HG03064 (cell line): ENCODE data around the gene GULP1.
"Not testable (repeated sequence)": the region's sequence is repeated elsewhere in the genome, so short reads cannot be mapped to it uniquely, and the experiment has no call there.

ENCODE experiments used
- ATAC-seq: cut with Tn5 transposase; IDR thresholded peaks from one replicate; pipeline ENCODE4 v1.9.1; 2021; ENCODE audit warnings: low read depth; ENCODE audit not compliant: unreplicated experiment

The GULP1 gene, protein sequence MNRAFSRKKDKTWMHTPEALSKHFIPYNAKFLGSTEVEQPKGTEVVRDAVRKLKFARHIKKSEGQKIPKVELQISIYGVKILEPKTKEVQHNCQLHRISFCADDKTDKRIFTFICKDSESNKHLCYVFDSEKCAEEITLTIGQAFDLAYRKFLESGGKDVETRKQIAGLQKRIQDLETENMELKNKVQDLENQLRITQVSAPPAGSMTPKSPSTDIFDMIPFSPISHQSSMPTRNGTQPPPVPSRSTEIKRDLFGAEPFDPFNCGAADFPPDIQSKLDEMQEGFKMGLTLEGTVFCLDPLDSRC

DNA sequence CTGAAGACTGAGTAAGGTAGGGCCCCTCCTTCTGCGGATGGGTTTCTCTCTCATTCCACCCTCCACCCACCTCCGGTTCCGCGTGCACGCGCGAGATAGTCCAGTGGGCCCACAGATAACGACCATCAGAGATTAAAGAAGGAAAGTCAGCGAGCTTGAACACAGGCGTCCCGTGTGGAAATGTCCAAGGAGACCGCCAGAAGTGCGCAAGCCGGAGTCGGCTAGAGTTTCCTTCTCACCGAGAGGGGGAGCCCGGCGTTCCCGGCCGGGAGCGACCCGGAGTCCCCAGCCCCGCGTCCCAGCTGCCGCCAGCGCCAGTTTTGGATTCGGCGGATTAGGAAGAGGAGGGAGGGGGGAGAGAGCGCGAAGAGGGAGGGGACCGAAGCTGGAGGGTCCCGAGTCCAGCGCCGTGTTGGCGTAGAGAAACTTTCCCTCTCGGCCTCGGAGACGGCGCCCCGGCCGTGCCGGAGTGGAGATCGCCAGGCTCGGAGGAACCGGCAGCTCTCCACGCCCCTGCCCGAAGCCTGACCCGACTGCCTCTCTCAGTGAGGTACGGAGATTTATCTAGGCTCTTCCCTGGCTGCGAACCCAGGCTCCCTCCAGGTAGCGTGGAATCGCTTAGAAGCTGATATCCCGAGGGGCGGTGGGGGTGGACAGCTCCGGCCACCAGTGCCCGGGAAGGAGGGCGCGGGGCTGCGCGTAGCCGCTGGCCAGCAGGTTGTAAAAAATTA lies at the start of gene GULP1:
TSS of gene GULP1 (plus strand) at position 258 of the 731 bp plus-strand sequence. CDS start 185,829 bp downstream, outside the sequence.
- no peak for ATAC-seq

DNA sequence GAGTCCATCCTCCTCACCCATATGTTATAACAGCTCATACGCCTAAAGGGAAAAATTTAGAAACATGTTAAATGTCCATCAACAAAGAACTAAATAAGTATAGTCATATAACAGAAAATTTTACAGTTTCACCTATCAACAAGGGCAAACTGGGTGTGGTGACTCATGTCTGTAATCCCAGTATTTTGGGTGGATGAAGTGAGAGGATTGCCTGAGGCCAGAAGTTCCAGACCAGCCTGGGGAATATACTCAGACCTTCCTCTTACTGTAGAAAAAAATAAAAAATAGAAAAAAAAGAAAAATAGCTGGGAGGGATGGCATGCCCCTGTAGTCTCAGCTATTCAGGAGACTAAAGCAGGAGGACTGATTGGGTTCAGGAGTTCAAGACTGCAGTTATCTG lies 48.3 kb upstream of the GULP1 start:
- ATAC-seq = no peak

DNA sequence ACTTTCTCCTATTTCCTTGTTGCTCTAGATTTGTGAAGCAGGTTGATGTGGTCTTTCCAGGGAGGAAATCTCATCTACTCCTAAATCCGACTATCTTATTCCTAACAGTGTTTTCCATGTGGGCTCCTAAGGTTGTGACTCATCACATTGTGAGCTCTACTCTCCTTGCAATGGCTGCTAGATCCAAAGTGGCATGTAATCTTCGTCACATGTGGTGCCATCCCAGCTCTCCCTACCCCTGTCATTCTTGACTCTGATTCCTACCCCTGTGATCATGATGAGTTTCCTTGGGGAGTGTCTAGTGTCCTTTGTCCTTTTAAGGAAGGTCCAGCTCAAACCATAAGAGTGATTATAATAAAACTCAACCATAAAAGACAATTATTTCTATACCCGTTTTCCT lies 47.3 kb upstream of the GULP1 start:
- no peak for ATAC-seq

DNA sequence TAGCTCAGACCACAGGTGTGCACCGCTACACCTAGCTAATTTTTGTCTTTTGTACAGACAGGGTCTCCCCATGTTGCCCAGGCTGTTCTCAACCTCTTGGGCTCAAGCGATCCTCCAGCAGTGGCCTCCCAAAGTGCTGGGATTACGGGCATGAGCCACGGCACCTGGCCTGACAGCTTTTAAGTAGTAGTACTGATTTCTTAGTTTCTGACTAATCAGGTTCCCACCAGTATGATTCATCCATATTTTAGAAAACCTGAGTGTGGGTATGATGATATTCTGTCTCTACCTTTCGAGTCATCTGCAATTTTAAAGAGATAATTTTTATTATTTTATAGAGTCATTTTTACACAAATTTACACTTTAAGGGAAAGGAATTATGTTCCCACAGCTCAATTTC lies 46.4 kb upstream of the GULP1 start:
- ATAC-seq = no peak

DNA sequence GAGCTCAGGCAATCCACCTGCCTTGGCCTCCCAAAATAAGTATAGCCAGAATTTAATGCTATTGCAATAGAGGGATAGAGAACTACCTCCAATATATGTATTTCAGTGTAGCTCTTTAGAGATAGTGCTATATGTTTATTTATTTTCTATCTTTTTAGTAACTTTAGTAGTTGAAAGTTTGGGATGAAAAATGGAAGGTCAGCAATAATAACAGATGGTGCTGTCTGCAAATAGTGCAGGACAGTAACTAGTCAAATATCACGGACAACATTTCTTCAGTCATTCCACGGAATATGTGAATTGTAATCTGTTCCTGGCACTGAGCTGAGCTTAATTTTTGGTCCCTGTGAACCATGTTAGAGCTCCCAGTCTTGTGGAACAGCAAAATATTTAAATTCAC lies 43.2 kb upstream of the GULP1 start:
- ATAC-seq = no peak

DNA sequence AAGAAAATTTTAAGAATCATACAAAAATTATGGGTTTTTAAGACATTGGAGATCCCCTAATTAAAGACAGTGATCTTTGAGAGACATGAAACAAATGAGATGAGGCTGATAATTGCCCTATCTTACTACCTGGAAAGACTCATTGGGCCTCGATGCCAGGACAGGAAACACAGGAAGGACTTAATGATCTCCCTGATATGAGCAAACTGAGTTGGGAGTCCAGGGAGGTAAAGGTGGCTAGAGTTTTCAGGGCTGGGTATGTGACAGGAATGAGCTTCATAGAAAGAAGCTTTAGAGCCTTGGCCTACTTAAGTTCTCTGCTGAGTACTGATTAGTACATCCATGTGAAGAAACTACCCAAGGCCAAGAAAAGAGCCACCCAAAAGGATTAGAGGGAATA lies 40.6 kb upstream of the GULP1 start:
- ATAC-seq = no peak

DNA sequence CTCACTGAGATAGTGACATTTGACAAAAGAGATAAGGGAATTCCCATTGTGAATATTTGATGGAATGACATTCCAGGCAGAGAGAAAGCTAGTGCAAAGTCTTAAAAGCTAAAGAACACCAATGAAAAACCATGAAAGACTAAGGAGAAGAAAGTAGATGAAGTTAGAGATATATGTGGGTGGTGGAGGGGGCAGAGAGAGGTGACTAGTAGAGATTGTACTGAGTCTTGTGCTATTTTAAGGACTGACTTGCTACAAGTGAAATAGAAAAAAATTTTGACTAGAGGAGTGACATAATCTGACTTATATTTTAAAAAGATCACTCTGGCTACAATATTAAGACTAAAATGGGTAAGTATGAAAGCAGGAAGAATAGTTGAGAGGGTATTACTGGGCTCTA lies 35.3 kb upstream of the GULP1 start:
- ATAC-seq = no peak

DNA sequence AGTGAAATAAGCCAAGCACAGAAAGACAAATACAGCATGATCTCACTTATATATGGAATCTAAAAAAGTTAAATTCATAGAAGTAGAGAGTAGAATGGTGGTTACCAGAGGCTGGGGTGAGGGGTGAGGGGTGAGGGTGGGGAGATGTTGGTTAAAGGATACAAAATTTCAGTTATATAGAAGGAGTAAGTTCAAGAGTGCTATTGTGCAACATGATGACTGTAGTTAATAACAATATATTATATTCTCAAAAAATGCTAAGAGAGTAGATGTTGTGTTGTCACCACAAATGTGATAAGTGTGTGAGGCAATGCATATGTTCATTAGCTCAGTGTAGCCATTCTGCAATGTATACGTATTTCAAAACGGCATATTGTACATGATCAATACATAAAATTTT lies 26.4 kb upstream of the GULP1 start:
- no peak for ATAC-seq

DNA sequence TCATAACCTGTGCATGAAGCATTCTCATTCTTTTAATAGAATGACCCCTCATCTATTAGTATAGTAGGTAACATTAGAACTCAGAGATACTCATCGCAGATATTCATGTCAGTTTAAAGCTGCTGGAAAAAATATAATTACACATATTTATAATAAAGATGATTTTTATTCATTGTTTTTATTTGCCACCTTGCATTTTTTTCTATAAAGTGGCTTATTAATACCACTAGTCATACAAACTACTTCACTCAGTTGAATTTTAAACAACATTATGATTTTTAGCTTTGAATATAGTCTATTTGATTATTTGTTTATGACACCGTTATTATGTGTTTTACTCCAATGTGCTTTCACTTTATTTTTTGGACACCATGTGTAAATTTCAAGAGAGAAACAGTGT lies 23.9 kb upstream of the GULP1 start:
- ATAC-seq = no peak

DNA sequence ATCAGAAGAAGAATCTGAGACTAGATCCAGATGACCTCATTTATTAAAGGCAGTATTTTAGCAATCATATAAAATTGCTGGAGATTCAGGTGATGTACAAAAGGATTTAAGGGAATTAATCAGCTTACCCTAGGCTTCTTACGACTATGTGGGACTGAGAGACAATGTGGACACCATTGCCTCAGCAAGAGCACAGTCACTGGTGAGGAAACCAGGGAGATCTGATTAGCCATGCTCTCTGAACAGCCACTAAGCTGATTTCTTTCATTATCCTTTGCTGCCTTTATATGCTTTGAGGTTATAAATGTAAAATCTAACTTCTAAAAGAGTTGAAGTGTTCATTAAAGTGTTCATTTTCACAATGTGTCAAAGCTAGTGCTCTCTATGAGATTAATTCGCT lies 22.7 kb upstream of the GULP1 start:
- ATAC-seq = no peak

DNA sequence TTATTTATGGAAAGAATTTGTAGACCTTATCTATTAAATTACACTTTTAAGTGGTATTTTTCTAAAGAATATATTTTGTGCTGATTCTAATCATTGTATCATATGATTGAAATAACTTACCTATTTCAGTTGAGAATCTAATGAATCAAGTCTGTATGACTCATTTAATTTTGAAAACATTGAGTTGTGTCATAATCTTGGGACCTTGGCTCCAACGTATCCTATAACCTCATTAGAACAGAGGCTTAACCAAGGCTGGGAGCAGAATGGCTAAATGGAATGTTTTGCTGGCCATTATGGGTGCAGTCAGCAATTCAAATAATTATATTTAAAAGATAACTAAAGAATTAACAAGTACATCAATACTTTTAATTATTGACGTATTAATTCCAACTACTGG lies 19.6 kb upstream of the GULP1 start:
- no peak for ATAC-seq

DNA sequence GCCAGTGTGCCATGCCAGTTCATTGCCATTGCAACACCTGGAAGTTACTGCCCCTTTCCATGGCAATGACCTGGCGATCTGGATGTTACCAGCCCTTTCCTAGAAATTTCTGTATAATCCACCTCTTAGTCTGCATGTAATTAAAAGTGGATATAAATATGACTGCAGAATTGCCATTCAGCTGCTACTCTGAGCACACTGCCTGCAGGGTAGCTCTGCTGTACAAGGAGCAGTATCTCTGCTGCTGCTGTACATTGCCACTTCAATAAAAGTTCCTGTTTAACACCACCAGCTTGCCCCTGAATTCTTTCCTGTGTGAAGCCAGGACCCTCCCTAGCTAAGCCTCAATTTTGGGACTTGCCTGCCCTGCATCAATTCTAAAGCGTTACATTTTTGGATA lies 17.4 kb upstream of the GULP1 start:
- ATAC-seq = no peak

DNA sequence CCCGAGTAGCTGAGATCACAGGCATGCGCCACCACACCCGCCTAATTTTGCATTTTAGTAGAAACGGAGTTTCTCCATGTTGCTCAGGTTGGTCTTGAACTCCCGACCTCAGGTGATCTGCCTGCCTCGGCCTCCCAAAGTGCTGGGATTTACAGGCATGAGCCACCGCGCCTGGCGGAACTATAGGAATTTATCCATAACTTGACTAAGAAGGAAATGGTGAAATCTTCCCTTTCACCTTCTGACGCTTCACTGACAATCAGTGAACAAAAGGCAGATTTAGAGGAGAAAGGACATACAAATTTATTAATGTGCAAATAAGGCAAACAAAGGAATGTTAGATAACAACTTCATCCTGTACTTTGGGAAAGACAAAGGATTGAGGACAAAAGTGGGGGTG lies 15.4 kb upstream of the GULP1 start:
- no peak for ATAC-seq

DNA sequence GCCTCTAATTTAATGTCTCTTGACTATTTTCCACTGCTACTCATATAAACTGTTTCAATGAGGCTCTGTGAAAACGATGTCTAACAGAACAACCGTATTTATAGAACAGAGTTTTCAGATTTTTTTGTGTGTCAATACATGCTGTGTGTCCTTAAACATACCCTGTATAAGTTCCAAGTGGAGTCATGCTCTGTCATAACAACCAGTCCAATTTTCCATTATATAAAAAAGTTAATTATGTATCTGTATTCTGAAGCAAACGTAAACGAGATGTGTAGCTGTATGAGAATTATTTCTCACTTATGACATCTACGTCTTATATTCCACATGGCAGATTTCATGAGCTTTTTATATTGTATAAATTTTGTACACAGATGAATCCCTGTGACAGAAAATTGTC lies 13.9 kb upstream of the GULP1 start:
- ATAC-seq = no peak

DNA sequence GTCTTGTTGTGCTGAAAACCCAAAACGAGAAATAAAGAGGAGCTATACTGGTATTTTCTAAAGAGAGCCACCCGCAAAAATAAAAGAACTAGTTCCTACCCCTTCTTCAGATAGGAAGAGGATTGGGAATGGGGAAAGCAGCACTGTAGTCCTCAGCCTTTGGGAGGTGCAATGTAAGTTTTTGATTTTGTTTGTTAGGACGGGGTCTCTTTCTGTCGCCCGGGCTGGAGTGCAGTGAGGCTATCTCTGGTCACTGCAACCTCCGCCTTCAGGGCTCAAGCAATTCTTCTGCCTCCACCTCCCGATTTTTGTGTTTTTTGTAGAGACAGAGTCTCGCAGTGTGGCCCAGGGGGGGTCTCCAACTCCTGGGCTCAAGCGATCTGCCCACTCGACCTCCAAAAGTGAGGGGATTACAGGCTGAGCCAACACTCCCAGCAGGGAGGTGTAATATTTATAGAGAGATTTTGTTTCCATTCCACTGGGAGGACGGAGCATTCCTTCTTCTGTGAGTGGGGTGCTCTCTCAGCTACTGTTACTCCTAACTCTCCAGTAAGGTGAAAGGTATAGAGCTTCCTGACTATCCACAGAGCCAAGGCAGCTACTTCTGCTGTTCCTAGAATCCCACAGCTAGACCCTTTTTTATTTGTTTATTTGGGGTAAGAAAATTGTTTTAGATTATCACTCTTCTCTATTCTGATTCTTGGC lies 13.1 kb upstream of the GULP1 start:
- ATAC-seq = no peak

DNA sequence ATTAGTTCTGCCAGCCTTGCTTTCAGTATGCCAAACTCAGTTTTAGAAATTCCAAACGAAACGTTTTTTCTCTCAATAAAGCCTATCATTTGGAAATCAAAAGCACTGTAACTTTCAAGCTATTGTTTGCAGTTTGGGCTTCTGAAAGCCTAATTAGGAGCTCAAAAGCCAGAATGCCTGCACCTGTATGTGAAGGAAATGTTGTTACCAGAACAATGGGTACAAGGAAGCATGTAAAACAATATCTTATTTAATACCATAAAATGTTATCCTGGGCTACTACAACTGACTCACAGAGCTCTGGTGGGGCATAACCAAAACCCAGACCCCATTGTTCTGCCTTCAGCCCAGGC lies 12.6 kb upstream of the GULP1 start:
- no peak for ATAC-seq

DNA sequence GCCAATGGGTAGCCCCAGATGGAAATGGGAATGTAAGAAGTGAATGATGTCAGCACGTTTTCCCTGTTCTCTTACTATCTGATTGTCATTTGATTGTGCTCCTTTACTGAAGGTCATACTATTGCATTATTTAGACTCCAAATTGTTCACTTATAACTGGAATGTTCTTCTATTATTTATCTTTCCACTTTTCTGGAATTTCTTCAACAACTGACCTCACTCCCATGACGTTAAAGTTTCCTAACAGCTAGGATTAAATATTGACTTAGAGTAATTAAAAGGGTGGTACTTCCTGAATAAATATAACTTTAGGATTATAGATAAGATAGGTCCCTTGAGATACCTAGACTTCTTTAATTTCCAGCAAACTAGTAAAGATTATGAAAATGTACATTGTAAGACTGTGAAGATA lies 10.9 kb upstream of the GULP1 start:
- no peak for ATAC-seq

DNA sequence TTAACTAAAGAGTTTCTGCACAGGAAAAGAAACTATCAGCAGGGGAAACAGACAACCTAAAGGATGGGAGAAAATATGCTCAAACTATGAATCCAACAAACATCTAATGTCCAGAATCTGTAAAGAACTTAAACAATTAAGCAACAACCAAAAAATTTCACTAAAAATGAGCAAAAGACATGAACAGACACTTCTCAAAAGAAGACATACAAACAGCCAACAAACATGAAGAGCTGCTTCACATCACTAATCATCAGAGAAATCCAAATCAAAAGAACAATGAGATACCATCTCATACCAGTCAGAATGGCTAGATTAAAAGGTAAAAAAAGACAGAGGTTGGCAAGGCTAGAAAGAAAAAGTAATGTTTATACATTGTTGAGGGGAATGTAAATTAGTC lies 8.8 kb upstream of the GULP1 start:
- ATAC-seq = no peak

DNA sequence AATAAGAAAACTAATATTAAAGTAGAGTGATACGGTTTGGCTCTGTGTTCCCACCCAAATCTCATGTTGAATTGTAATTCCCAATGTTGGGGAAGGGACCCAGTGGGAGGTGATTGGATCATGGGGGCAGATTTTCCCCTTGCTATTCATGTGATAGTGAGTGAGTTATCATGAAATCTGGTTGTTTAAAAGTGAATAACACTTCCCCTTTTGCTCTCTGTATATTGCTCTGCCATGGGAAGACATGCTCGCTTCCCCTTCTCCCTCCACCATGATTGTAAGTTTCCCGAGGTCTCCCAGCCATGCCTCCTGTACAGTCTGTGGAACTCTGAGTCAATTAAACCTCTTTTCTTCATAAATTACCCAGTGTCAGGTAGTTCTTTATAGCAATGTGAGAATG lies 7.4 kb upstream of the GULP1 start:
- ATAC-seq = not testable (repeated sequence)

DNA sequence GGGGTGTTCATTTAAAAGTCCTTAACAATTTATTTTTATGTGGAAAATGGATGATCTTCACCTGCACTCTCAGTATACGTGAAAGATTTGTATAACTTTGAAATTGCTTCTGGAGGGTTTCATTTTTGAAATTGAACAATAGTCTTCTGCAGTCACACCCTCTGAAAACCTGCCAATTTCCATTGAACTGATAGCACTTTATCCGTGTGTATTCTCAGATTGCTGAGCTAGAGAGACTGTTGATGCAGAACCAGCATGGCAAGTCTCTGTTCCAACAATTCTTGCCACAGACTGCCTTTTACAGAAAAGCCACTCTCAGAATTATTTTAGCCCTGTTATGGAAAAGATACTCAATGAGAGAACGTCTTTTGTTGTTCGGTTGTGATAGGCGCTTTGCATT lies 6.6 kb upstream of the GULP1 start:
- no peak for ATAC-seq

DNA sequence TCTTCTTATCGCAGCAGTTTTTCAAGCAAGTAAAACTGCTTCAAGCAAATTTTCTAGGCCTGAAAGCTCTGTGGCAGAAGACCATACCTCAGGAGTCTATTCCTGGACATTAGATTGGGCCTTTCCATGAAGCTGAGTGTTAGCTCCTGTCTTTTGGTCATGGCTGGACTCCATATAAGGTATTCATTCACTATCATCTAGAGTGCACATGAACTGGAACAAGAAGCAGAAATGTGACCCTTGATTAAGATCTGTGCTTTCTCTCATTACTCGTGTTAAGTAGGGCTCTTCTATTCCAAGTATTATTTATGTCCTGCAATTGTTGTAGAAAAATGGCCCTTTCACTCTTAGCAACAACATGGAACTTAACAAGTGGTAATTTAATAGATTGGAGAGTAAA lies 5.9 kb upstream of the GULP1 start:
- ATAC-seq = no peak

DNA sequence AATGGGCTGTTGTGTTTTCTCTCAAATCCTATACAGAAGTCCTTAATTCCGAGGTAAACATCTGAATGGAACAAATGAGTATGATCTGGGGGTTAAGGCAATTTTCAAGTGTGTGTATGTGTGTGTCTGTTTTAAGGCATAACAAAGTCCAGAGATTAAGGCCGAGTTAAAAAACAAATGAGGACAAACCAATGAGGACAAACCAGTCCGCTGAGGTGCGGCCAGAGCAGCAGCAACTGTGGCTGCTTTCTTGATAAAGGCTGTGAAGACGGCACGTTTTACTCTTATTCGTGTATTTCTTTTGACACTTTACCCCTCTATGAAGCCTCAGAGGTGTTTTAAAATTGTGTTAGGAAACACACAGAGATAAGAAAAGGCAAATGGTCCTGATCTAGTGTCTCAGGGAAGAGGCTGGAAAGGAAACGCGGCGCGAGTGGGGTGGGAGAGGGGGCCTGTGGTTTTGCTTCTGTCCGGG lies 495 bp upstream of the GULP1 start:
- ATAC-seq = no peak
